Measurements from ENCODE around the gene RGS21. TPM values are rescaled to one million over a fixed set of nuclear protein-coding genes. Genes with fewer than 3 reads are reported as not detected.

The RGS21 gene
- total RNA-seq, 1 experiment from 2014 or later = not detected

DNA sequence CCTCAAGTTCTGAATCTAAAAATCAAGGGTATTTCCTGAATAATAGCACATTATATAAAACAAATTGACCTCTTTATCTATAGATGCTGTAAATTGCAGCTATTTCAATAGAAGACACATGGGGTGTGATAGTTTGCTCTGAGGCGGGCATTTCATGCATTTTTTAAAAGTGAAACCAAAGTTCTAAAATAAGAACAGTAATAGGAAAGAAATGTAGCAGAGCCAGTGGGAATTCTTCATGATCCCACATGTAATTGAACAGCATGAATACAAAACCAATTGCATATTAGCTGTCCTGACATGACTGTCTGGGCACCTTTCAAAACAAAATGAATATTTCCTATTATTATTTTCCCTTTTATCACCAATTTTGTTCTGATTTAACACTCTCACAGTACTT lies 85.0 kb downstream of the RGS21 start:
- CTCF ChIA-PET = no interaction called here
- H3K9ac ChIP-seq (ENCODE audit: low read length) = no peak overlapping the region
- no peaks in the 10 kb centered on the region for H3K27me3 ChIP-seq (ENCODE audit: insufficient read depth, low read length)
- H3K36me3 ChIP-seq (ENCODE audit: control insufficient read depth in 1 of 2, insufficient read depth in 2 of 2, low read length in 2 of 2) = no peaks in the 10 kb centered on the region
- no peaks in the 10 kb centered on the region for H3K79me2 ChIP-seq (ENCODE audit: insufficient read depth, low read length)
- DNase-seq (ENCODE audit: low read depth, low spot score) (no peak), ATAC-seq (no peak)
- POLR2A ChIA-PET = no interaction called here
- H2AFZ ChIP-seq (ENCODE audit: low read depth, low read length, poor library complexity, severe bottlenecking) = no peak overlapping the region
- RAD21 ChIA-PET (ENCODE audit: low non-redundant PET in 1 of 2, low total read pairs in 2 of 2, uncharacterized antibody in 2 of 2, unreplicated experiment in 2 of 2) = no interaction called here
- no peaks in the 10 kb centered on the region for H3K4me1 ChIP-seq (ENCODE audit: control insufficient read depth in 1 of 2, insufficient read depth in 2 of 2, low read length in 2 of 2)
- no peak overlapping the region for H3K4me2 ChIP-seq (ENCODE audit: low read length)
- no peaks in the 10 kb centered on the region for H3K9me3 ChIP-seq (ENCODE audit: control insufficient read depth in 1 of 2, insufficient read depth in 1 of 2, low read depth in 1 of 2, low read length in 2 of 2)
- H4K20me1 ChIP-seq (ENCODE audit: insufficient read depth) = no peaks in the 10 kb centered on the region
- H3K4me3 ChIP-seq (replicated peaks in 1 of 2; ENCODE audit: low read depth in 1 of 2, low read length in 2 of 2) = no peak overlapping the region
- H3K9me2 ChIP-seq (ENCODE audit: insufficient read depth) = no peaks in the 10 kb centered on the region; the same call in 1 of the 2 replicates
- BruUV-seq (replicated peaks) = no TSS peak
- intact Hi-C loops (cut with micrococcal nuclease) = no loop called here
- TF ChIP-seq, protein P1, sequence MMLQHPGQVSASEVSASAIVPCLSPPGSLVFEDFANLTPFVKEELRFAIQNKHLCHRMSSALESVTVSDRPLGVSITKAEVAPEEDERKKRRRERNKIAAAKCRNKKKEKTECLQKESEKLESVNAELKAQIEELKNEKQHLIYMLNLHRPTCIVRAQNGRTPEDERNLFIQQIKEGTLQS (IDR thresholded peaks at IDR 0.05) = no peak
- TF ChIP-seq CBX3 (IDR thresholded peaks at IDR 0.05; ENCODE audit: low read depth) (no peak), EZH2phosphoT487 (IDR thresholded peaks at IDR 0.05; ENCODE audit: borderline replicate concordance) (no peak), YY1 (IDR thresholded peaks at IDR 0.05; ENCODE audit: extremely low read depth, insufficient replicate concordance, low read depth, low read length) (no peak), ELF1 (IDR thresholded peaks at IDR 0.05; ENCODE audit: borderline replicate concordance, low read depth) (no peak), SP1 (IDR thresholded peaks at IDR 0.05; ENCODE audit: low read depth) (no peak), ZFX (IDR thresholded peaks at IDR 0.05) (no peak), RAD21 (IDR thresholded peaks at IDR 0.05; ENCODE audit: low read depth) (no peak)
- TF ChIP-seq, protein P2, sequence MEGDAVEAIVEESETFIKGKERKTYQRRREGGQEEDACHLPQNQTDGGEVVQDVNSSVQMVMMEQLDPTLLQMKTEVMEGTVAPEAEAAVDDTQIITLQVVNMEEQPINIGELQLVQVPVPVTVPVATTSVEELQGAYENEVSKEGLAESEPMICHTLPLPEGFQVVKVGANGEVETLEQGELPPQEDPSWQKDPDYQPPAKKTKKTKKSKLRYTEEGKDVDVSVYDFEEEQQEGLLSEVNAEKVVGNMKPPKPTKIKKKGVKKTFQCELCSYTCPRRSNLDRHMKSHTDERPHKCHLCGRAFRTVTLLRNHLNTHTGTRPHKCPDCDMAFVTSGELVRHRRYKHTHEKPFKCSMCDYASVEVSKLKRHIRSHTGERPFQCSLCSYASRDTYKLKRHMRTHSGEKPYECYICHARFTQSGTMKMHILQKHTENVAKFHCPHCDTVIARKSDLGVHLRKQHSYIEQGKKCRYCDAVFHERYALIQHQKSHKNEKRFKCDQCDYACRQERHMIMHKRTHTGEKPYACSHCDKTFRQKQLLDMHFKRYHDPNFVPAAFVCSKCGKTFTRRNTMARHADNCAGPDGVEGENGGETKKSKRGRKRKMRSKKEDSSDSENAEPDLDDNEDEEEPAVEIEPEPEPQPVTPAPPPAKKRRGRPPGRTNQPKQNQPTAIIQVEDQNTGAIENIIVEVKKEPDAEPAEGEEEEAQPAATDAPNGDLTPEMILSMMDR (IDR thresholded peaks at IDR 0.05 in 2 of 3, conservative IDR thresholded peaks at IDR 0.05 in 1 of 3; ENCODE audit: borderline replicate concordance in 1 of 3, insufficient read depth in 1 of 3, low read depth in 2 of 3, low read length in 2 of 3) = no peak
- TF ChIP-seq, protein P3, sequence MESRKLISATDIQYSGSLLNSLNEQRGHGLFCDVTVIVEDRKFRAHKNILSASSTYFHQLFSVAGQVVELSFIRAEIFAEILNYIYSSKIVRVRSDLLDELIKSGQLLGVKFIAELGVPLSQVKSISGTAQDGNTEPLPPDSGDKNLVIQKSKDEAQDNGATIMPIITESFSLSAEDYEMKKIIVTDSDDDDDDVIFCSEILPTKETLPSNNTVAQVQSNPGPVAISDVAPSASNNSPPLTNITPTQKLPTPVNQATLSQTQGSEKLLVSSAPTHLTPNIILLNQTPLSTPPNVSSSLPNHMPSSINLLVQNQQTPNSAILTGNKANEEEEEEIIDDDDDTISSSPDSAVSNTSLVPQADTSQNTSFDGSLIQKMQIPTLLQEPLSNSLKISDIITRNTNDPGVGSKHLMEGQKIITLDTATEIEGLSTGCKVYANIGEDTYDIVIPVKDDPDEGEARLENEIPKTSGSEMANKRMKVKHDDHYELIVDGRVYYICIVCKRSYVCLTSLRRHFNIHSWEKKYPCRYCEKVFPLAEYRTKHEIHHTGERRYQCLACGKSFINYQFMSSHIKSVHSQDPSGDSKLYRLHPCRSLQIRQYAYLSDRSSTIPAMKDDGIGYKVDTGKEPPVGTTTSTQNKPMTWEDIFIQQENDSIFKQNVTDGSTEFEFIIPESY (IDR thresholded peaks at IDR 0.05; ENCODE audit: extremely low read depth, insufficient replicate concordance, low read length) = no peak
- TF ChIP-seq, protein P4, sequence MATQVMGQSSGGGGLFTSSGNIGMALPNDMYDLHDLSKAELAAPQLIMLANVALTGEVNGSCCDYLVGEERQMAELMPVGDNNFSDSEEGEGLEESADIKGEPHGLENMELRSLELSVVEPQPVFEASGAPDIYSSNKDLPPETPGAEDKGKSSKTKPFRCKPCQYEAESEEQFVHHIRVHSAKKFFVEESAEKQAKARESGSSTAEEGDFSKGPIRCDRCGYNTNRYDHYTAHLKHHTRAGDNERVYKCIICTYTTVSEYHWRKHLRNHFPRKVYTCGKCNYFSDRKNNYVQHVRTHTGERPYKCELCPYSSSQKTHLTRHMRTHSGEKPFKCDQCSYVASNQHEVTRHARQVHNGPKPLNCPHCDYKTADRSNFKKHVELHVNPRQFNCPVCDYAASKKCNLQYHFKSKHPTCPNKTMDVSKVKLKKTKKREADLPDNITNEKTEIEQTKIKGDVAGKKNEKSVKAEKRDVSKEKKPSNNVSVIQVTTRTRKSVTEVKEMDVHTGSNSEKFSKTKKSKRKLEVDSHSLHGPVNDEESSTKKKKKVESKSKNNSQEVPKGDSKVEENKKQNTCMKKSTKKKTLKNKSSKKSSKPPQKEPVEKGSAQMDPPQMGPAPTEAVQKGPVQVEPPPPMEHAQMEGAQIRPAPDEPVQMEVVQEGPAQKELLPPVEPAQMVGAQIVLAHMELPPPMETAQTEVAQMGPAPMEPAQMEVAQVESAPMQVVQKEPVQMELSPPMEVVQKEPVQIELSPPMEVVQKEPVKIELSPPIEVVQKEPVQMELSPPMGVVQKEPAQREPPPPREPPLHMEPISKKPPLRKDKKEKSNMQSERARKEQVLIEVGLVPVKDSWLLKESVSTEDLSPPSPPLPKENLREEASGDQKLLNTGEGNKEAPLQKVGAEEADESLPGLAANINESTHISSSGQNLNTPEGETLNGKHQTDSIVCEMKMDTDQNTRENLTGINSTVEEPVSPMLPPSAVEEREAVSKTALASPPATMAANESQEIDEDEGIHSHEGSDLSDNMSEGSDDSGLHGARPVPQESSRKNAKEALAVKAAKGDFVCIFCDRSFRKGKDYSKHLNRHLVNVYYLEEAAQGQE (IDR thresholded peaks at IDR 0.05; ENCODE audit: low read depth) = no peak
- no peak overlapping the region for H3K27ac ChIP-seq (ENCODE audit: low read depth, low read length)
